NCI-H82 treated with DMSO at 0.1 percent for 48 hours (cell line): ENCODE measurements around the gene BCO2.
"Not testable (repeated sequence)": the region's sequence is repeated elsewhere in the genome, so short reads cannot be mapped to it uniquely, and the experiment has no call there.

Experiments used
- DNase-seq: peaks from one replicate; lab custom pipeline; 2025; ENCODE audit not compliant: unreplicated experiment; lab: John Stamatoyannopoulos, UW

BCO2 gene

DNA sequence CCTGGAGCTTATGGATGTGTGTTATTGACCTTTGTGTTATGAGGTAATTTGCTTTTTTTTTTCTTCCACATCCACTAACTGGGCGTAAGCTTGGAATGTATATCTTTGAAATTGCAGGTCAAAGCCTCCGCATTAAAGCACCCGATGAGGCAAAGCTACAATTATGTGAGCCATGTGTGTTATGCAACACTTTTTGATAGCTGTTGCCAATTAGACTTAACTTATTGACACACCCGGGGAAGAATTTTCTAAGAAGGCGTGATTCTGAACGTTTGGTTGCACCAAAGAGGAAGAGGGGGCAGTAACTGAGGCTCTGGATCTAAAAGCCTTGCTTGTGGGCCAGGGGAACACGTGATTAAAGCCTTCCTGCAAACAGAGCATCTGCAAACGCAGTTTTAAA, 8.8 kb upstream of the BCO2 start:
- no peak for DNase-seq

DNA sequence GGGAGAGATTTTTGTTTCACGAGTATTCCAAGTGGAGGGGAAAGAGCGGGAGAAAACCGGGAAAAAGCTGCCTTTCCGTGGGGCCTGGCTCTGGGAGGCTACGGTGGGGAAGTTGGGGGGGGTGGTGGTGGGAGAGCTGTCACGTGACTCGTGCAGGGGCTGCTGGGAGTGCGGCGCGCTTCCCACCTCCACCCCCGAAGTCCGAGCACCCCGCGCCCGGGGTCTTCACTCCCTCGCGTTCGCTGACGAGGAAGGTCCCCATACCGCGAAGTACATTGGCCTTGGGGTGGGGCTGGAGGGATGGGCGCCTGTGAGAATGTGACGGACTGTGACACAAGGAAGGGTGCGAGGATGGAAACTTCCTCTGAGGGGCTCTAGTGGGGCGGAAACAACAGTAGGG, 8.2 kb upstream of the BCO2 start, which contains the start of gene TEX12:
Gene TEX12 (plus strand): TSS at position 228 of the 400 bp plus-strand sequence. CDS start 1,897 bp downstream, outside the sequence.
- no peak for DNase-seq

DNA sequence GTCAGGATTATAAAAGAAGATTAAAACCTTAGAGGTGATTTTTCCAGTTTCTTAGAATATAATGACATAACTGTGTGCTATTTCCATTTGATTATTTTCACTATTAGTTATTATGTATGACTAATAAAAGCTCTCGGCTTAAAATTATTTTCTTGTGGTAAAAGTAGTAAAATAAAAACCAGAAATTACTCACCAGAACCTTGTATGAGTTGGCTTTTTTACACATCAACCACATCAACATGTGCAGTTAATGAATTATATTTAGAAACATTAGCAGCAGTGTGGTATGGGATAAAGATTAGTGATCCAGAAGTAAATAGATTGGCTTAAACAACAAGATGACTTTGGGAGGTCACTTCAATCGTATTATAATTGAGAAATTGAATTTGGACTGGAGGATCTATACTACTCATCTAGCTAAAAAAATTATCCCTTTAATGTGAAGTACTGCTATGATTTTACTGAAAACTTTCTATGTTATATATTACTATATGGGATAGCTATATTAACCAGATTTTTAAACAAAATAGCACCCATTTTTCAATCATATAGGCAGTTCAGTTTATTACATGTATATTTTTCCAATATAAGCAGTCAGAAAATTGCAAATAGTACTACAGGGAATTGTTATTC, 2.8 kb upstream of the BCO2 start:
- DNase-seq, result peak; percentile 35

DNA sequence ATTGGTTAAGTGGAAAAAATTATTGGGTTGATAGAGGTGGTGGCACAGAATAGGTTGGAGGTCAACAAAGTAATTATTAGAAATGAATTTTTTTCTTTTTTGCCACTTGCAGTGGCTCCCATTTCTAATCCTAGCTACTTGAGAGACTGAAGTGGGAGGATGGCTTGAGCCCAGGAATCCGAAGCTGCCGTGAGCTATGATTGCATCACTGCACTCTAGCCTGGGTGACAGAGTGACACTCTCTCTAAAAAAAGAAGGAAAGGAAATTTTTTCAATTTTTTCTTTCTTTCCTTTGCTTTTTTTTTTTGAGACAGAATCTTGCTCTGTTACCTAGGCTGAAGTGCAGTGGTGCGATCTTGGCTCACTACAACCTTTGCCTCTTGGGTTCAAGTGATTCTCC, 2.2 kb upstream of the BCO2 start:
- DNase-seq, result no peak

DNA sequence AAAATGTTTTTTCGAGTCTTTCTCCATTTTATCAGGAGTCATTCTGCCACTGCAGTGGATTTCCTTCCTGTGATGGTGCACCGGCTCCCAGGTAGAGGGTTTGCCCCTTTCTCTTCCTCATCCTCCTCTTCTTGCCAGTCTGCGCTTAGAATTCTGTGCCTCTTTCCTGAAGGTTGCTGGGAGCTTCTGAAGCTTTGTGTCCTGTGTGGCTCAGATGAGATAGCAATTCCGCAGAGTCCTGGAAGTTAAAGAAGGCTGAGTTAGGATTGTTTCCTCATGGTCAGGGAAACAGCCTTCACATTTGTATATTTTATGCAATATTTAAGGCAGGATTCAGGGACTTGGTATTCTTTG, 264 bp downstream of the BCO2 start:
- DNase-seq, result no peak

DNA sequence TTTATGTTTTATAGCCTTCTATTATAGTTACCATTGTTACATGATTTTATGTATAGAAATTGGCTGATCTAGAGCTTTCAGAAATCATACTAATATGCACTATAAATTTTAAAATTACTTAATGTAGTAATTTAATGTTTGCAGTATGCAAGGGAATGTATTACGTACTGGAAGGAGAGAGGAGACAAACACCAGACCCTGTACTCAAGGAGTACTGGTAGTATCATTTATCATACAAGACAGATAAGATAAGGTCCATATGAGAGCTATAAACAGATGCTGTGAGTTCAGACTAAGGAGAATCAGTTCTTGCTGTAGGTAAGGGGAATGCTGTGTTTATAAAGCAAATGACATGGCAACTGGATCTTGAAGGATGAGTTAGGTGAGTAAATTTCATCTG, 765 bp downstream of the BCO2 start:
- no peak for DNase-seq

DNA sequence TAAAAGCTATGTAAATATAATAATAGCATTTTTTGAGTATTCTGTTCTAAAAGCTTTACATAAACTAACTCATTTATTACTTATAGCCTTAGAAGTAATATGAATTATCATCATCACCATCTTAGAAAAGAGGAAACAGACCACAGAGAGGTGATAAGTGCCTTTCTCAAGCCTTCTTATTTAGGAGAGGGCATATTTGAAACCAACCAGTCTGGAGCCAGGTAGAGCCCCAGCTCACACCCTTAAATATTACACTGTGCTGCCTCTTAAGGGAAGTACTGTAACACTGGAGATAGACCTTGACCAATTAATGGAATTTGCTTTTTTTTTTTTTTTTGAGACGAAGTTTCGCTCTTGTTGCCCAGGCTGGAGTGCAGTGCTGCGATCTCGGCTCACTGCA, 2.3 kb downstream of the BCO2 start:
- DNase-seq, result no peak

DNA sequence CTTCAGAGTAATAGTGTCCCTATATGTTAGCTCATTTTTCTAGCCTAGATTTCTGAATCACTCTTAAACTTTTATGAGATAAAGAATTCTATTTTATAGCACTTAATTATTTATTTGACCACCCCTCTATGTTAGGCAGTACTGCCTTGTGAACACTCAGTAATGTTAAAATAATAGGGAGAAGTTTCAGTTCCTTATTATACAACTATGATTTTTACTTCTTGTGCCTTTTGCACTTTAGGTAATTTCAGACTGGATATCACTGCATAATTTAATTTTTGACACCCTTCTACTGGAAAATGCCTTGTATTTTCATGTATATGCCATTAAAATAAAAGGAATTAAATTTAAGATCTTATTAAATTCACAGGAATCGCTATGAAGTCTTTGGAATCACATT, 3.1 kb downstream of the BCO2 start:
- DNase-seq, result no peak

DNA sequence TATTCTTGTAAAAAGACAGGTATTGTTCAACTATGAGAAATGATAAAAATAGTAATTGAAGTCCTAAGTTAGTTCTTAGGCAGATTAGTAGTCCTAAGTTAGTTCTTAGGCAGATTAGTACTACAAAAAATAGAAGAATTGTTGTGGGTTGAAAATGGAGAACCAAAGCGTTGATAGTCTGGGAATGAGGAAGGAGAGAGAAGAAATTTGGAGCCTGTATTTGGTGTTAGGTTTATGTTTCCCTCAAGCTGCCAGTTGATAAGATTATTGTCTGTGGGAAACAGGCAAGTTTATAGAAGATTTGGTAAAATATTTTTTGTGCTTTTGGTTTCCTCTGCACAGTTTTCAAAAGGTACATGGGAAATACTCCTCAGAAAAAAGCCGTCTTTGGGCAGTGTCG, 3.6 kb downstream of the BCO2 start:
- no peak for DNase-seq

DNA sequence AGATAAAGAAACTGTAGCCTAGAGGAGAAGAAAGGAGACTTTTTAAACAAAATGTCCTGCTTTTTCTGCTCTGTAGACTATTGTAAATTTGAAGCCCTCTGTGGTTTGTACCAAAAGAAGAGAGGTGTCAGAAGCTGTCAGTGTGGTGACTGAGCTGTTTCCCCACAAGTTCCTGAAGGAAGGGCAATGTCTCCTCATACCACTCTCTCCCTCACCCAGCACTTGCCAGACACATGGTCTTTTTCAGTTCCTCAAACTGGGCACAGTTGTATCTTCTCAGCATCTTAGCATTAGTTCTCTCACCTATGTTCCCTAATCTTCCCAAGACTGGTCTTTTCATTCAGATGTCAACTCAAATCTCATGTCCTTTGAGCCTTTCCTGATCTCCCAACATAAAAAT, 4.3 kb downstream of the BCO2 start:
- DNase-seq, result no peak

DNA sequence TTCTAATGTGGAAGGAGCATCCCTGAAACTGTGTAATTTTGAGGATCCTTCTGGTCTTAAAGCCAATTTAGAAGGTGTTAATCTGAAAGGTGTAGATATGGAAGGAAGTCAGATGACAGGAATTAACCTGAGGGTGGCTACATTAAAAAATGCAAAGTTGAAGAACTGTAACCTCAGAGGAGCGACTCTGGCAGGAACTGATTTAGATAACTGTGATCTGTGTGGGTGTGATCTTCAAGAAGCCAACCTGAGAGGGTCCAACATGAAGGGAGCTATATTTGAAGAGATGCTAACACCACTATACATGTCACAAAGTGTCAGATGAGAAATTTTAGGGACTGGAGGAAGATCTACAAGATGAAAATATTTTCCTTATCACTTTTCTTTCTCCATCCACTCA, 7.6 kb downstream of the BCO2 start:
- DNase-seq, result no peak

DNA sequence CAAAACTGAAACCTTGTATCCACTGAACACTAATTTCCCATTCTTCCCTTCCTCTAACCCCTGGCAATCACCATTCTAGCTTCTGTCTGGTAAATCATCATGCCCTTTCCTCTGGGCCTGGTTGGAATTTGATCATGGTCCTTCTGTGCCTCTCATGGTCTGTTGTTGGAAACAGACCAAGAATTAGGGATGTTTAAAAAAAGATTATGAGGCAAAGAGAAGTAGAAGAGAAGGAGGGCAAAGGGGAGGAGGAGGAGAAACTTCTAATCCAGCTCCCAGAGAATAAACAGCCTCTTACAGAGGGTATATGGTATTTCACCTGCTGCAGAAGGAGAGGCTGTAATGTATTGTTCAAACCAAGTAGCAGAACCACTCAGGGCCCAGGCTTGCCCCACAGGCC, 10.6 kb downstream of the BCO2 start:
- no peak for DNase-seq

DNA sequence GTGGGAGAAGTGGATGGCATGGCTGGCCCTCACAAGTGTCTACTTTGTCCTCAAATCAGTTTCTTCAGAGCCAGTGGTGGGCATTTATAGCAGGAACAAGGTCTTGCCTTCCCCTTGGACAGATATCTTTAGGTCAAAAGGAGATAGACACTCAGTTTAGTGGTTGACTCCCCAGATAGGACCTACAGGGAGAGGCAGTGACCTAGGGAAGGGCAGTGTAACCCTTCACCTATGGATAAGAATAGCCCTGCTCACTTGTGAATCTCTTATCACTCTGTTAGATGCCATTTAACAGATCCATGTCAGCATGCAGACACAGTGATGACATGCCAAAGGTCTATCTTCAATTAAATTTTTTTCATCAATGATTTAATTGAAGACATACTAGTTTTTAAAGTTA, 11.0 kb downstream of the BCO2 start:
- no peak for DNase-seq

DNA sequence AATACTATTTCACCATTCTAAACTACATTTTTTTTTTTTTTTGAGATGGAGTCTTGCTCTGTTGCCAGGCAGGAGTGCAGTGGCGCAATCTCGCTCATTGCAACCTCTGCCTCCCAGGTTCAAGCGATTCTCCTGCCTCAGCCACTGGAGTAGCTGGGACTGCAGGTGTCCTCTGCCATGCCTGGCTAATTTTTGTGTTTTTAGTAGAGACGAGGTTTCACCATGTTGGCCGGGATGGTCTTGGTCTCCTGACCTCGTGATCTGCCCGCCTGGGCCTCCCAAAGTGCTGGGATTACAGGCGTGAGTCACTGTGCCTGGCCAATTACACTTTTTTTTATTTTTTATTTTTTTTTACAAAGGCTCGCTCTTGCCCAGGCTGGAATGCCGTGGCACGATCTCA, 19.8 kb downstream of the BCO2 start:
- DNase-seq, result not testable (repeated sequence)

DNA sequence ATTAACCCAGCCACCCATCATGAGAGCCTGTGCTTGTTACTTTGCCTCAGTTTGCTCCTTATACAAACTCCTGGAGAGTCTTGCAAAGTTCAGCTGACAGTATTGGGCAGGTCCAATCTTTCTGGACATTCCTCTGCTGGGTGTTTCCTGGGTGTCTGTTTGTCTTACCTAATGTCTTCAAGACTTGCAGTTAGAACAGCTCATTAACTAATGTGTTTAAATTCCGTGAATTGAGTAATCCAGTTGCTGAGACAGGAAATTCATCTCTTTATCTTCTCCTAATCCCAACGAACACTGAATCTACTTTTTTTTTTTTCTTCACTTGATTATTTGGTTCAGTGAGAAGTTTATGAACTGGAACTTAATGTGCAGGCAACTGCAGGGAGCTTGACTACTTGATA, 20.6 kb downstream of the BCO2 start:
- DNase-seq, result no peak

DNA sequence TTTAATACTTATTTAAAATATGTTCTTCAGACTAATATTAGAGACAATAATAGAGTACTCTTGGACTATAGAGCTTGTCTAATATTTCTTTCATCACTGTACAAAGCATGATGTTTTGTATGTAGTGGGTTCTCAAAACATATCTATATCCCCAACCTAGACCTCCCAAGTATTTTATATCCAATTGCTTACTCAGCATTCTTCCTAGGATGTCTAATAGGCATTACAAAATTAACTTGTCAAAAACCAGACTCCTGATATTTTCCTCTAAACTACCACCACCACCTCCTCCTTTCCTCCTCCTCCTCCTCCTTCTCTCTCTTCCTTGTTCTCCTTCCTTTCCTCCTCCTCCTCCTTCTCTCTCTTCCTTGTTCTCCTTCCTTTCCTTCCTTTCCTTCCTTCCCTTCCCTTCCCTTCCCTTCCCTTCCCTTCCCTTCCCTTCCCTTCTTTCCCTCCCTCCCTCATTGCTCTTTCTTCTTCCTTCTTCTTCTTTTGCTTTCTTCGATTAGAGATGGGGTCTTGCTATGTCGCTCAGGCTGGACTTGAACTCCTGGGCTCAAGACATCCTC, 21.3 kb downstream of the BCO2 start:
- DNase-seq, result no peak

DNA sequence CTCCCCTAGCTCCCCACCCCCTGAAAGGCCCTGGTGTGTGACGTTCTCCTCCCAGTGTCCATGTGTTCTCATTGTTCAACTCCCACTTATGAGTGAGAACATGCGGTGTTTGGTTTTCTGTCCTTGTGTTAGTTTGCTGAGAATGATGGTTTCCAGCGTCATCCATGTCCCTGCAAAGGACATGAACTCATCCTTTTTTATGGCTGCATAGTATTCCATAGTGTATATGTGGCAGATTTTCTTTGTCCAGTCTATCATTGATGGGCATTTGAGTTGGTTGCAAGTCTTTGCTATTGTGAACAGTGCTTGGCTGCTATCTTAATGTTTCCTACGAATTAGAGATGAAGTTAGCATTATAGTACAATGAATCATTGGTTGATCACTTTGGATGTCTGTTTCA, 23.8 kb downstream of the BCO2 start:
- DNase-seq, result not testable (repeated sequence)

DNA sequence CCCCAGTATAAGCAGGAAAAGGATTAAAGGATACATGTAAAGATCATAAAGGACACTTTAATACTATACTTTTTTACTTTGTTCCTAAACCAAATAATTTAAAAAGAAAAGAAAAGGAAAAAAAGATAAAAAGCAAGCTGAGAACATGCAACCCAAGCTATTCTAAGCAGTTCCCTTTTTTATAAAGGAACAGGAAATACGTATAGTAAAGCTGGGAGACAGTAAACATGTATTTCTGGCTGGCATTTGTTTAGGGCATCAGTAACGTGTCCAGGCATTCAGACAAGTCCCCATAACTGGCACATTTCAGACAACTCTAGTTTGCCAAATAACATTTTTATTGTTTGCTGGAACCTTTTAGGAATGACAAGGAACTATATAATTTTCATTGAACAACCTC, 24.9 kb downstream of the BCO2 start:
- no peak for DNase-seq

DNA sequence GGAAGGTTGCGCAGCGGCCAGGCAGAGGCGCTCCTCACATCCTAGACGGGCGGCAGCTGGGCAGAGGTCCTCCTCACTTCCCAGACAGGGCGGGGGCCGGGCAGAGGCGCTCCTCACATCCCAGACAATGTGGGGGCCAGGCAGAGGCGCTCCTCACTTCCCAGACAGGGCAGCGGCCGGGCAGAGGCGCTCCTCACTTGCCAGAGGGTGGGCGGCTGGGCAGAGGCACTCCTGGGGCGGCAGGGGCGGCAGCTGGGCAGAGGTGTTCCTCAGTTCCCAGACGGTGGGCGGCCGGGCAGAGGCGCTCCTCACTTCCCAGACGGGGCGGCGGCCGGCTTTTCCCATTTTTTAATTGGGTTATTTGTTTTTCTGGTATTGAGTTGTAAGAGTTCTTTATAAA, 30.8 kb downstream of the BCO2 start:
- DNase-seq, result no peak

DNA sequence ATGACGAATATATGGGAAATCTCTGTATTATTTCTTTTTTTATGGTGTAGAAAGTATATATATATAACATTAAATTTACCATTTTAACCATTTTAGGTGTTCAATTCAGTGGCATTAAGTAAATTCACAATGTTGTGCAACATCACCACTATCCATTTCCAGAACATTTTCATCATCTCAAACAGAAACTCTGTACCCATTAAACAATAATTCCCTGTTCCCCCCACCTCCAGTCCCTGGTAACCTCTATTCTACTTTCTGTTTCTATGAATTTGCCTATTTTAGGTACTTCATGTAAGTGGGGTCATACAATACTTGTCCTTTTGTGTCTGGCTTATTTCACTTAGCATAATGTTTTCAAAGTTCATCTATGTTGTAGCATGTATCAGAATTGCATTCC, 35.6 kb downstream of the BCO2 start:
- DNase-seq, result no peak

DNA sequence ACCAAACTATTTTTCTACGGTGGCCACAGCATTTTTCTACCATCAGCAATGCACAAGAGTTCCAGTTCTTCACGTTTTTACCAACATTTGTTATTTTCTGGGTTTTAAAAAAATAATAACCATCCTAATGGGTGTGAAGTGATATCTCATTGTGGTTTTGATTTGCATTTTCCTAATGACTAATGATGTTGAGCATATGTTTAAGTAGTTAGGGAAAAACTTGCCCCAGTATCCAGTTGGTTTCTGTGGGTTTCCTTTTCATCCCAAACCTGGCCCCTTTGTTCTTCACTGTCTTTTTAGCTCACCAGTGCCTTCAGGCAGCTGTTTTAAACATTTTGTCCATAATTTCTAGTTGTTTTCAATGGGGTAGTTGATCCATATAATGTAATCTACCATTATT, 36.2 kb downstream of the BCO2 start:
- no peak for DNase-seq

DNA sequence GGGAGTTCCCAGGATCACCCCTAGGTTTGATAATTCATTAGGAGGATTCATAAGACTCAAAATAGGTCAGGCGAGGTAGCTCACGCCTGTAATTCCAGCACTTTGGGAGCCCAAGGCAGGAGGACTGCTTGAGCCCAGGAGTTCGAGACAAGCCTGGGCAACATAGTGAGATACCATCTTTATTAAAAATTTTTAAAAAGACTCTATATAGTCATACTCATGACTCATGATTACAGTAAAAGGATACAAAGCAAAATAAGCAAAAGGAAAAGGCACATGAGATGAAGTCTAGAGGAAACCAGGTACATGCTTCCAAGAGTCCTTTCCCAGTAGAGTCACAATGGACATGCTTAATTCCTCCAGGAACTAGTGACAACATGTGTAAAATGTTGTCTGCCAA, 37.0 kb downstream of the BCO2 start:
- DNase-seq, result no peak

DNA sequence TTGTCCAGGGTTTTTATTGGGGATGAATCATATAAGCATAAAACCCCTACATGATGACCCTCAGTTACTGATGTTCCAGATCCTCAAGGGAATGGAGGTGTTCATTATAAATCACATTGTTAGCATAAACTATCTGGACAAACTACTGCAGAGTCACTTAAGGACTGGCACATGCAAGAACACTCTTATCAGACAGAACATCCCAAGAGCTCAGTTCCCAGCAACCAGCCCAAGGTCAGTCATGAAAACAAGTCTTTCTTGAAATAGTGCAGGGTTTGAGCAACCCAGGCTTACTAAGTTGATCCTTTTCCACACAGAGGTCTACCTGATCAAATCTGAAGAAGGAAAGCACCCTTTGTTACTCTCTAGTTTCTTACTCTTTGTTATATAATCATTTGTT, 37.4 kb downstream of the BCO2 start:
- DNase-seq, result no peak
